HG02588 (cell line): ENCODE measurements around the gene HPCA.

Experiments
- ATAC-seq: cut with Tn5 transposase; IDR thresholded peaks from one replicate; pipeline ENCODE4 v1.9.1; 2021; ENCODE audit warnings: mild to moderate bottlenecking, moderate library complexity; ENCODE audit not compliant: unreplicated experiment

The HPCA gene

DNA sequence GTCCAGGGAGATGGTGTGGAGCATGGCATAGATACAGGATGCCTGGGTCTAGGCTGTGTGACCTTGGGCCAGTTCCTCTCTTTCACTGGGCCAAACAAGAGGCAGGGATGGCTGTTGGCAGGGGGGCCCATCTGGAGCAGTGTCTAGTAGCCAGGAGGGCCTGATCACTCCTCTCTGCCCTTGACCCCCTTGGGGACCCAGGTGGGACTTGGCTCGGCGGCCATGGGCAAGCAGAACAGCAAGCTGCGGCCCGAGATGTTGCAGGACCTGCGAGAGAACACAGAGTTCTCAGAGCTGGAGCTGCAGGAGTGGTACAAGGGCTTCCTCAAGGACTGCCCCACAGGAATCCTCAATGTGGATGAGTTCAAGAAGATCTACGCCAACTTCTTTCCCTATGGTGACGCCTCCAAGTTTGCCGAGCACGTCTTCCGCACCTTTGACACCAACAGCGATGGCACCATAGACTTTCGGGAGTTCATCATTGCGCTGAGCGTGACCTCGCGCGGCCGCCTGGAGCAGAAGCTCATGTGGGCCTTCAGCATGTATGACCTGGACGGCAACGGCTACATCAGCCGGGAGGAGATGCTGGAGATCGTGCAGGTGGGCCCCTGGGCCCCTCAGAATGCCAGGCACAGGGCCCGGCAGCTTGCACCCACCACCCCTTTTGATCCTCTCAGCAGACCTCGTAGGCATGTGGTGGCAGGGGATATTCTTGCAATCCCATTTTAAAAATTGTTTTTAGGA, 2.6 kb downstream of the HPCA start:
- ATAC-seq = no peak

DNA sequence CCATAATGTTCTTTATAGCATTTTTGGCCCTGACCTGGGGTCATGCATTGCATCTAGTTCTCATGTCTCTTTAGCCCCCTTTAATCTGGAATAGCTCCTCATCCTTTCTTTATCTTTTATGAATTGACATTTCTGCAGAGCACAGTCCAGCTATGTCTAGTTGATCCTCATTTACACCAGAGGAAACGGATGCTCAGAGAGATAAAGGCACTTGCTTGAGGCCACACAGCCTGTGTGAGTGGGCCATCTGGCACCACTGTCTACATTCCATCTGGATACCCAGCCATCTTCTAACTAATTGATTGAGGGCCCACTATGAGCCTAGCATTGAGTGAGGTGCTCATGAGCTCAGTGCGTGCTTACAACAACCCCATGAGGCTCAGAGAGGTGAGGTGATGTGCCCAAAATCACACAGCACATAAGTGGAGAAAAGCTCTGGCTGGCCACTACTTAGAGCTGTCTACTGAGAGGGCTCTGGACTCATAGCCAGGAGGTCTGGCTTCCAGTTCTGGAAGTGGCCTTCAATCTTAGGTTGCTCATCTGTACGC, 3.5 kb downstream of the HPCA start:
- ATAC-seq = no peak

DNA sequence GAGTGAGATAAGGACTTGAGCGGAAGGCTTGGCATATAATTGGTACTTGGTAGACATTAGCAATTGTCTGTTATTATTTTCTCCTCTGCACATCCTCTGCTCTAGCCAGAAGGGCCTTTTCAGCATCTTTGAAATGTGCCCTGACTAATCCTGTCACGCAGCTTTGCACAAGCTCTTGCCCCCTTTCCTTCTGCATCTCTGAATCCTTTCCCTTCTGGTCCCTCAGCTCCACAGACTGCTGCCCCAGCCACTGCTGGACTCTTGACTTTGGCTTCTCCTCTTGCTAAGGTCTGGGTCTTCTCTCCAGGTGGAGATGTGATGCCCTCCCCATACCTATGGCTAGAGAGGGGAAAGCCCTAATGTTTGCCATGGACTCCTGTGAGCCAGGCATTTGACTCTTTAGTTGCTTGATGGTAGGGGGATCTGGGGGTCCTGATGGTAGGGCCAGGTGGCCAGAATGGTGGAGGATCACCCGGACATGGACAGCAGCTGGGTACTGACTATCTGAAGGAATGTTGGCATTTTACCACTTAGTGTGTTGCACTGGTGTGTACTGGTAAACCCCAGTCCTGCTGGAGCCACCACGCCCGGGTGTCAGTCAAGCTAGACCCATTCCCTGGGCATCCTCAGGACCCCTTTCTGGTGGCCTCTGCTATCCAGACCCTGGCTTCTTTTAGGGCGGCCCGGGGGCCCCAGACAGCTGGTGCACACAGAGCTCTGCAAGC, 4.4 kb downstream of the HPCA start:
- no peak for ATAC-seq

DNA sequence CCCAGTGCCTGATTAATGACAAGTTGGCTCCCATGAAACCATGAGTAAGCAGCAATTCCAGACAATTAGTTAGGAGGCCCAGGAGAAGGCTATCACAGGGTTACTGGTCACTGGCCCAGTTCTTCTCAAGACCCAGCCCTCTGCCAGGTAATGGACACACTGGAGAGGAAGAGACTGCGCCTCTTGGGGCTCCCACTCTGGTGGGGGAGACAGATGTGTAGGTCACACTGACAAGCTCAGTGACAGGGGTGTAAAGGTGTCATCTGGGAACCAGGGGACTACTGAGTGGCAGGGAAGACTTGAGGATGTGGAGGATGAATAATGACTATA, 4.9 kb downstream of the HPCA start:
- ATAC-seq = no peak

DNA sequence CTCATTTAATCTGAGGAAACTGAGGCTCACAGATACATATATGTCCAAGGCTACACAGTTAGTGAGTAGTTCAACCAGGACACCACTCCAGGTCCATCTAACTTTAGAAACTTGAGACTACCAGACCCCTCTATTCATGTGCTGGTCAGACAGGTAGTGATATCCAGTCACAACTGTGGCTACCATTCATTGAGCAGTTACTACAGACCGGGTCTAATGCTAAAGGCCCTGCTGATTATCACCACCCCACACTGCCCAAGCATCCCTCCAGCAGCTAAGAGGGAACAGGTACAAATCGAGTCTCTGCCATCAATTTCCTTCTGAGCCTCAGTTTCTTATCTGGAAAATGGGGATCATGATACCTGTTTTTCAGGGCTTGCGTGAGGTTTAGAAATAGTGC, 5.3 kb downstream of the HPCA start:
- ATAC-seq = no peak

DNA sequence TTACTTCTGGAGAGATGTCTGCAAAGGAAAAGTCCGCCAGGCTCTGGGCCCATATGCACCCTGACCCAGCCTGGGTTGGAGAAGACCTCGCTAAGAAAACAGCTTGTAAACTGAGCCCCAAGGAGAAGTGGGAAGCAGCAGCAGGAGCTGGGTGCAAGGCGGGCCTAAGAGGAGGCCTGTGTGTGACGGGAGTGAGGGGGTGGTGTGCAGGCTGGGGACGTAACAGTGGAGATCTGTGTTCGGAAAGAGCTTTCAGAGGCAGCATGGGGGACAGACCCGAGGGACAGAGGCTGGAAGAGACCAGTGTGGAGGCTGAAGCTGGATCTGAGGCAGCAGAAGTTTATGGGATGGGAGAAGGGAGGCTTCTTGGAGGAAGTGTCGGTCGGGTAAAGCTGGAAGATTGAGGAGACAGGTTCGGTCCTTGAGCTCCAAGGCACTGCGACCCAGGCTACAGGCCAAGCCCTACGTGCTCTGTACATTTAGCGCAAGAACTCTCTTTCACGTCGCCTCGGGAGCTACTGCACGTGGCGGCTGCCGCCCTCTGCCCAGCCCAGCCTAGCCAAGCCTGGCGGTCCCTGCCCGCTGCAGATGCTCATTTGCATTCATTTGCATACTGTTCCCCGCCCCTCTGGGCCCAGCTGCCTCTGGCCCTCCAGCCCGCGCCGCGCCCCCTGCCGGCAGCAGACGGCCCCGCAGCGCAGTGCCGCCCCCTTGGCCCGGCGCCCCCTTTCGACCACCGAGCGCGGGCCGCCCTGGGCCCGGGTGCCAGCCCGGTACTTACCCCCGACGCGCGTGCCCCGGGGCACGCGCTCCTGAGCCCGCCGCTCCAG, 6.3 kb downstream of the HPCA start:
- no peak for ATAC-seq

DNA sequence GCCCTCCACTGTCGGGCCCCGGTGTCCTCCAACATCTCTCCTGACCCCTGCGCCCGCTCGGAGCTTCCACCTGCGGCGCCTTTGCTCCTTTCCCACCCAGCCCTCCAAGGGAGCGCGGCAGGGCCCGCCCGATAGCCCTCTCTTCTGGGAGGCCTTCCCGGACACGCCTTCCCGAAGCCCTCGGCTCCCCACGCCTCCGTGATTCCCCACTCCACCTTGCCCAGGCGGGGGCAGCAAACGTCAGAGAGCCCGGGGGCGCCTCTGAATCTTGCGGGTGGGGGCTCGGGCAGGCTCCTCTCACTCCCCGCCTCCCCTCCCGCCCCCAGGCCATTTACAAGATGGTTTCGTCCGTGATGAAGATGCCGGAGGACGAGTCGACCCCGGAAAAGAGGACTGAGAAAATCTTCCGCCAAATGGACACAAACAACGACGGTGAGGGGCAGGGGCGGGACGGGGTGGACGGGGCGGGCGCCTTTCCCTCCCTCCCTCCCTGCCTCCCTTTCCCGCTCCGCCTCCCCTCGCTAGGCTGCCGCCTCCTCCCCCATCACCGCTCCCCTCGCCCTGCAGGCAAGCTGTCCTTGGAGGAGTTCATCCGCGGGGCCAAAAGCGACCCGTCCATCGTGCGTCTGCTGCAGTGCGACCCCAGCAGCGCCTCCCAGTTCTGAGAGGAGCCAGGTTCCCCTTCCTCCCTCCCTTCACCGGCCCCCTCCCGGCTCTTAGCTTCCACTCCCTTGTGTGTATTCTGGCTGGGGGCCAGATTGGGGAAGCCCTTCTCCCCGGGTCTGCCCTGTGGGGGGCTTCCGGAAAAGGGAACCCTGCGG, 7.1 kb downstream of the HPCA start:
- ATAC-seq = no peak

DNA sequence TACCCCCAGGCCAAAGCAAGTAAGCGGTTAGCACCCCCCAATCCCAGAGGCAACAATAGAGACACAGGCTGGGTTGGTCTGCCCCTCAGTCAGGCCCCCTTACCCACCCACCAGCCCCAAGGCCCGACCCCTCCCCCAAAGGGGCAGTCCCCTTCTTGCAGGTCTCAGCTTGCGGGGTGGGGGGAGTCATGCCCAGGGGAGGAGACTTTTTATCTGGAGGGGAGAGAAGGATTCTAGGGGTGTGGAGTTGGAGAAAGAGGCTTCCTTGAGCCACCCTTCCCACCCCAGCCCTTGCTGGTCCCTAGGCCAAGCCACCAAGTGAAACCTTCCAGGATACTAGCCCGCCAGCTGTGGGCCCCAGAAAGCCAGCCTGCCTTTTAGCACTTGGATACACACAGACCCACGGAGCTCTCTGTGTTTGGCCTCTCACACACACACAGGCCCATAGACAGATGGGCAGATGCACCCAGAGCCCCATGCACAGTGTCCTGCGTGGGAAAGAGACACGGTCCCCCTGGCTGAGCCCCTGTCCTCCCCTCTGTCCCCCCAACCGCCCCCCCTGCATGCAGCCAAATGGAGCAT, 7.8 kb downstream of the HPCA start:
- no peak for ATAC-seq

DNA sequence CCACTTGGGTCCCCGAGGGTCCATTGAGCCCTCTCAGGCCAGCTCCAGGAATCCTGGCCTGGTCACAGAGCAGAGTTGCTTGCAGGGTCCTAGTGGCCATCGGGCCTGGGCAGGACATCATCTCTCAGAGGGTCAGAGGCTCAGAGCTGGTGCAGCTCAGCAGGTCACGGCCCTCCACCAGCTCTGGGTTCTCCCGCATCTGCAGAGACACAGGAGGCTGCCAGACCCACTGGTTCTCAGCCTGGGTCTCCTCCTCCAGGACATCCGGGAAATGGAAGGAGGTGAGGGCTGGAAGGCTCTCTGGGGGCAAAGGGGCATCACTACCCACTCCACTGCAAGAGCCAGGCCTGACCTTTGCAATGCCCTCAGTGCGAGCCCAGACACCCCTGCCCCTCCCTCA, 8.4 kb downstream of the HPCA start:
- no peak for ATAC-seq

DNA sequence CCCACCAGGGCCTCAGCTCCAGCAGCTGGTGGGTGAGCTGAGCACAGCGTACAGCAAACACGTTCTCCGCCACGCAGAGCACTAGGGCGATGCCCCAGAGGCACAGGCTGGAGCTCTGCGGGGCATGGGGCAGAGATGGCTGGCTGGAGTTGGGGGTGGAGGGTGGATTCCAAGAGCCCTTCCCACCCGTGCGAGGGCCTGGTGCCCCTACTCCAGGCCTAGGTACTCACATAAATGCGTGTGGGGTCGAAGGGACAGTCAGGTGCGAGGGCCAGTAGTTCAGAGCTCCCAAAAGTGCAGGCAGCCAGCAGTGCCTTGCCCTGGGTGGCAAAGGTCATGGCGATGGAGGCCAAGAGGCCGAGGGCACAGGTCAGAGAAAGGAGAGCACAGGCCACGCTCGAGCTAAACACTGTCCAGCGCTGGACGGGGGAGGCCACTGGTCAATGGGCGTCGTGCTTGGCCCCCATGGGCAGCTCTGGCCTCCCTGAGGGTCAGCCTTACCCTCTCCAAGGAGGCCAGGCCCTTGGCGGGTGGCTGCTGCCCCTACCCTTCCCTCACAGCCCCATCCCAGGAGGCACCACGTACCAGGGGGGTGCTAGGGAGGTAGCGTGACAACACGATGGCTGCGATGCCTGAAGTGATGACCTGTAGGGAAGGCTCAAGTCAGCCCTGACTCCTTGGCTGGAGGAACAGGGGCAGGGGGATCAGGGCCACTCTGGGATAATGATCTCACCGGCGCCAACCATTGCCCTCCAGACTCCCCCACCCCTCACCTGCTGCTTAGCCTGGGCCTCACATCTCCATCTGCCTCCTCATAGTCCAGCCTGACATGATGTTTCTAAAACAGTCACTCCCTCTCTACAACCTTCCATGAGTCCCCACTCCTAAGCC, 9.3 kb downstream of the HPCA start:
- ATAC-seq = no peak

DNA sequence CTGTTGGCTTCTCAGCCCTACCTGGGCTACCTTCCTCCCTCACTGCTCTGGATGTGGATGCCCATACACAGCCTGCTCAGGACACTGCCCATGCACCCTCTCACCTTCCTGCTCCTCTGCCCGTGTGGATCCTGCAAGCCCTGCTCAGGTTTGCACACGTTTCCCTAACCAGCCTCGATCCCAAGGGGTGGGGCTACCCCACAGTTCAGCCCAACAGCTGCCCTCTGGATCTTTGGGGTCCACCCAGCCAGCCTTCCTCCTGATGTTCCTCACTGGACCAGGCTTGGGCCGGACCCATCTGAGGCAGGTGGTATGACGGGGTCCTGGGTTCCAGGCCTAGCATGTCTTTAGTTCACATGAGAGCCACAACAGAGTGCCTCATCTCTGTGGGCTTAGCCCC, 10.2 kb downstream of the HPCA start:
- no peak for ATAC-seq

DNA sequence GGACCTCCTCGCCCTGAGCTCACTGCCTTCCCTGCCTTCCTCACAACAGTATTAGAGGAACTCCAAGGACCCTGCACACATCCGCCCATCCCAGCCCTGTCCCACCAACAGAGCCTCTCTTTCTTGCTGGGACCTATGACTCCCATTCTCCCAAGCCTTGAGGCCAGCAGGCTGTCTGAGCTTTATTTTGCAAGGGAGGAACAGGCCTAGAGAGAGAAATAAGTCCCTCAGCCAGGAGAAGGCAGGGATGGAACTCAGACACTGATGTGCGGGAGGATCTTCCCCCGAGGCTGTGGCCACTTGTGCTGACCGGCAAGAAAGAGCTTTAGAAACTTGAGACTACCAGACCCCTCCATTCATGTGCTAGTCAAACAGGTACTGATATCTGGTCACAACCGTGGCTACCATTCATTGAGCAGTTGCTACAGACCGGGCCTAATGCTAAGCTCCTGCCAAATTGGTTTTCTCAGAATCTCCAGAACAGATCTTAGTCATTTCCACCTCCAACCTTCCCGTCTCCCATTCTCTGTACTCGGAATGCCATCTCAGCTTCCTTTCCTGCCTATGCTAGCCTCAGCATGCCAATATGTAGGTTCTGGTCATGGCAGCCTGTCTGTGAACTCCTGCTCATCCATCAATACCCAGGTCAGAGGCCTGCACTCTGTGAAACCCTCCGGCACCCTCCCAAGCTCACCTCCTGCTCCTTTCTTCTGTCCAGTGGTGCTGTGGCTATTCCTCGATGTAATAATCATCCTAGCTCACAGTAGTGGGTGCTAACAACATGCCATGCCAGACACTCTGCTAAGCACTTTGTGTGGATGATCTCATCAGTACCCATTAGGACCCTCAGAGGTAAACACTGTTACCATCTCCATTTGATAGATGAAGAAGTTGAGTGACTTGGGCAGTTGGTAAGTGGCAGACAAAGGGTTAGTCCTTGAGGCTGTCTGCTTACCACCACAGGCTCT, 11.1 kb downstream of the HPCA start:
- no peak for ATAC-seq

DNA sequence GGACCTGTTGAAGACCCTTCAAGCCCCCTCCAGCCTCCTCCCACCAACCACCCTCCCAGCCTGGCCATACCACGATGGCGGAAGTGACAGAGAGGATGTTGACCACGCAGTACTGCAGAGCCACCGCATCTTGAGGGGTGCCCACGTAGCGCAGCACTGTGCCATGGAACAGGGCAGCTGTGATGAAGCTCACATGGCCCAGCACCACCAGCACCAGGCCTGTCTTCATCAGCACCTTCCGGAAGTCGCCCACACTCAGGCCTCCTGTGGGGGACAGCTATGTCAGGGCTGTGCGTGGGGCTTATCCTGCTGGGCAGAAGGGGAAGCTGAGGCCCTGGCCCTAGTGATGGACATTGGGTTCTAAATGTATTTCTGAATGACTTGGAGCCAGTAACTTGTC, 11.8 kb downstream of the HPCA start:
- ATAC-seq = no peak

DNA sequence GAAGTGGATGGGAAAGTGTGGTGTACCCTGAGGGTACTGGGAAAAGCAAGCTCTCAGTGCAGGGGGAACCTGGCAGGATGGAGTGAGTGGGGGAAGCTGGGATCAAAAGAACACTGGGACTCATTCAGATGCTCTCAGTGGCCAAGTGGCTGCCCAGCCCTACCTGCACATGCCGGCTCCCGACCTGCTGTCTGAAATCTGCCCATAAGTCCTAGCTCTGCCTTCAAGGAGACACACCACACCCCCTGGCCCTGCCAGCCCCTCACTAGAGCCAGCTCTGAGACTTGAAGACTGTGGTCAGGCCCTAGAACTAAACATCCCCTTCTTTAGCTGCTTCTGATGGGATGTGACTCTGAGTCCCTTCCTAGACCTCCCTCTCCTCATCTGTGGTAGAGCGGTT, 12.7 kb downstream of the HPCA start:
- no peak for ATAC-seq

DNA sequence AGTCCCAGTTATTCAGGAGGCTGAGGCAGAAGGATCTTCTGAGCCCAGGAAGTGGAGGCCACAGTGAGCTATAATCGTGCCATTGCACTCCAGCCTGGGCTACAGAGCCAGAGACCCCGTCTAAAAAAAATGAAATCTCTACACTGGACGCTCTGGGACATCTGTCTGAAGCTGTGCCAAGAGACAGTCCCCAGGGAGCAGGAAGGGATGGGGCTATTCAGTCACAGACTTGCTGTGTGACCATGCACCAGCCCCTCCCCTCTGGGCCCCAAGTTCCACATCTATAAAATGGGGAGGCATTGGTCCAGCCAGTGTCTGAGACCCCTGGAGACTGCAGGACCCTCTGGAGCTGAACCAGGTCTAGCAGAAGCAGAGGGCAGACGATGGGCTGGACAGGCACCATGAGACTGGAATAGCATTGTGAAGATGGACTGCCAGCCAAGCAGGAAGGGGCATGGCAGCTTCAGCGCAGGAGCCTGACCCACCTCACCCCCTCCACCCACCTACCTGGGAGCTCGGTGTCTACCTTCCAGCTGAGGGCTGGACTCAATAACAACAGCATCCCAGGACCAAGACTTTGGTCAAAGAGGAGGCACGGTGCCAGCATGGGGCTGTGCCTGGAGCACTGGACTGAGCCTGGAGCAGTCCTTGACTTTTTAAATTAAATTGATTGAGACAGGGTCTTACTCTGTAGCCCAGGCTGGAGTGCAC, 13.4 kb downstream of the HPCA start:
- no peak for ATAC-seq

DNA sequence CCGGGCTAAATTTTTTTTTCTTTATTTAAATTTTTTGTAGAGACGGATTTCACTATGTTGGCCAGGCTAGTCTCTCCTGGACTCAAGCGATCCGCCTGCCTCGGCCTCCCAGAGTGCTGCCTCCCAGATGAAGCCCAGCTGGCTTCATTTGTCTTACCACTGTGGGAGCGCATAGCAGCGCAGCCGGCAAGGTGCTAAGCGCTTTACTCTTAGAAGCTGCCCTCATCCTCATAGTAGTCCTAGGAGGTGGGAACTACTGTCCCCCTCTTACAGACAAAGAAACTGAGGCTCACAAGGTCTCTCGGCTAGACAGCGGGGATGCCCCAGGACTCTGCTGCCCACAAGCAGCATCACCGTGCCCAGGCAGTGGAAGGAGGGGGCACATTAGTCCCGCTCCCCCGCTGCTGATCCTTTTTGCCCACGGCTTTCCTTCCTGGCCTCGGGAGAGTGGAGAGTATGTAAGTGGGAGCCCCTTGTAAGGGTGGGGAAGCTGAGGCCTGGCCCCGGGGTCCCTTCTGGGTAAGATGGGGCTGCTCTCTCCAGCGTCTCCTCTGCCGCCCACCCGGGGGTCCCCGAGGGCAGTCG, 14.2 kb downstream of the HPCA start:
- ATAC-seq = no peak
